Activated CD4-positive, alpha-beta T cell treated with anti-CD3 and anti-CD28 coated beads for 24 hours (primary cell): ENCODE results near the gene TNNI2.

Experiments
- DNase-seq, 2 donors: peaks; one replicate each; pipeline ENCODE4 v3.0.0-alpha.2; 2020; ENCODE audit warnings: low read depth in 2 of 2

Gene TNNI2

DNA sequence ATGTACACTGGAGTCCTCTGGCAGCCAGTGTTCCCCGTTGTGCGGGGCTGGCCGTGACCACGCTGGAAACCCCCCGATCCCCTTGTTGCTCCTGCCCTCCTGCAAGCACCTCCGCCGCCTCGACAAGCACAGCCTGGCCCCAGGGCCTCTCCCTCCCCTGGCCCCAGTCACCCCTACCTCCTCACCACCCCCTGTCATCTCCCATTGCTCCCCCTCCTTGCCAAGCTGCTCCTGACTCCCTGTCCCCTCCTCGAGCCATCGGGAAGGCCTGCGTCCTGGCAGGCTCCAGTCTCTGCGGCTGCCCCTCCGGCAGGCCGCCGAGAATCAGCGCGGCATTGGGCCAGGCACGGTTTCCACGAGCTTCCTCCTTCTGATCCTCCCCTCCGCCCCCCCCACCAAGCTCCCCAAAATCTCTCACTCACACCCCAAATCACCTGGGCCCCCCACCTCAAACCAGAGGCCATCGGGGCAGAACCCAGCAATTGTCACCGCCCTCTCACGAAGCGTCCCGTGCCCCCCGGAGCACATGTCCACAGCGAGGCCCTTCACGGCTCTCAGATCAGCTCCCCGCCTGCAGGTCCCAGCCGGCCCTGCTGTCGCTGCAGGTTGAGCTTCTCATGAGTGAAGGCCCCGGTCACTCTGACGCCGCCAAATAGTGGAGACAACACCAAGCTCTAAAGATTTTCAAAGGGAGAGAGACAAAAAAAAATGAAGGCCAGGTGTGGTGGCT is 8.4 kb downstream of the TNNI2 start:
- DNase-seq = no peak

GRCh38 chr11:1847926-1848639 is 9.3 kb downstream of the TNNI2 start:
- DNase-seq = no peak

DNA sequence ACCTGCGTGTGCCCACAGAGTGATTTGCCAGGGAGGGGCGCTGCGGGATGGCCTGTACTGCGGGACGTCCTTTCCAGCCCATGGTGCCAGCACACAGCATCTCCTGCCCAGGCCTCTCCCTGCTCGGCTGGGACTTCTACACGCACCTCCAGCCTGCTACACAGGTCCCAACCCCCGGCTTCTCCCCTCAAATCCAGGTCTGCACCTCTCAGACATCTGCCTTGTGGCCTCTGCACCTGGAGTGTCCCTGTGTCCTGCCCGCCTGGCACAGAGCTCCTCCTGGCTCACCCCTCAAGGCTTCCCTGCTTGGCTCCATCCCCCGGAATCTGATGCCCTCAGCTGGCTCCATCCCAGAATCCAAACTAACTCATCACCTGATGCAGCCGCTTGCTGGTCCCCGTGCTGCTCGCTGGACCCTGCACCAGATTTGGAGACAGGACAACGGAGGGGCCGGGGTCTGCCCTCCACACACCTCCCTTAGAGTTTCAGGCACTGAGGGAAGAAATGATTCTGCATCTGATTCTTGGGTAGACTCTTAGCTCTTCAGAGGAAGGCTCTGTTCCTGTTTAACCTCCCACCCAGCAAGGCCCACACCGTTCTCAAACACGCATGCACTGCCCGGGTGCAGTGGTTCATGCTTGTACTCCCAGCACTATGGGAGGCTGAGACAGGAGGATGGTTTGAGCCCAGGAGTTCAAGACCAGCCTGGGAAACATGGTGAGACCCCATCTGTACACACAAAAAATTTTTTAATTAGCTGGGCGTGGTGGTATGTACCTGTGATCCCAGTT is 10.1 kb downstream of the TNNI2 start:
- DNase-seq = no peak

DNA sequence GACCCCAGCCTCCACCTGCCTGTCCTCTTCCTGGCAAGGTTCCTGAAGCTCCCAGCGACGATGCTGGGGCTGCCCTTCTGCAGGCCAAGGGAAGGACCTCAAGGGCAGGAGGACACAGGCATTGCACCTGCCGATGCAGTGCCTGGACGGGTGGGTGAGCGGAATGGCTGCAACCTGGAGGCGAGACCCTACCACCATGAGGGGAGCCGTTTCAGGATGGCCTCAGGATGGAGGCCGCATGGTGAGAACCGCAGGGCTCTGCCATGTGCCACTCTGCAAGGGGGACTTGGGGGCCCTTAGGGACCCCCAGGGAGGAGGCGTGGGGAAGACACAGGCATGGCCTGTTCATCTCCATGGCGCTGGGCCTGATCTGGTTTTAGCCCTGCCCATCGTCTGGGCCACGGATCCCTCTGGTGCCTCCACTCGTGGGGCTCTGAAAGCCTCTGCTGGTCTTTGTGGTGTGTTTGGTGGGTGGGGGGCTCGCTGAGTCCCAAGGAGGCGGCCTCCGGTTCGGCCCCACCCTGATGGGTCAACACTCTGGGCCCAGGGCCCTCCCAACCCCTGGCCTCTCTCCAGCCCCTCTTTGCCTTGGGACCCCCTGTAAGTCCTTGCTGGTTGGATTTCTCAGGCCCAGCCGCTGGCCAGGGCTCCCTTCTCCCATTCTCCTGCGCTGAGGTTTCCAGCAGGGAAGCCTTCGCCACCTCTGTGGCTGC is 12.8 kb downstream of the TNNI2 start:
- DNase-seq = no peak

GRCh38 chr11:1852271-1852876 is 13.6 kb downstream of the TNNI2 start:
- no peak for DNase-seq

DNA sequence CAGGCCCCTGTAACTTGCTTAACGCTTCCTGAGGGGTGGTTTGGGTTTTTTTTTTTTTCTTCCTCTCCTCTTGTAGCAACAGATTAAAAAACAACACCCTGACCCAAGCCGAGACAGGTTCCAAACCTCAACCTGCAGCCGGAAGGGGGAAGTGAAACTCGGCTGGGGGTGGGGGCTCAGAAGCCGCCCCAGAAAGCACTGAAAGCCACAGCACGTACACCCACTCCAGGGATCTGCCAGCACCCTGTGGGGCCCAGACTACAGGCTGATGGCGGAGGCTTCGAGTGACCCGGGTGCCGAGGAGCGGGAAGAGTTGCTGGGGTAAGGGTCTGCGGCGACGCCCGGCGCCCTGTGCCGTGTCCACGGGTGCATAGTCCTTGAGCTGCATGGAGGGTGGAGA is 14.1 kb downstream of the TNNI2 start, which contains the start of gene LSP1:
TSS of gene LSP1 (plus strand) at position 208 of the 400 bp plus-strand sequence. CDS start at position 269, 61 bp downstream.
- peak; percentile 68 to 73 for DNase-seq

- DNase-seq = no peak
Measured at GRCh38 chr11:1853376-1854131, 14.8 kb downstream of the TNNI2 start.

DNA sequence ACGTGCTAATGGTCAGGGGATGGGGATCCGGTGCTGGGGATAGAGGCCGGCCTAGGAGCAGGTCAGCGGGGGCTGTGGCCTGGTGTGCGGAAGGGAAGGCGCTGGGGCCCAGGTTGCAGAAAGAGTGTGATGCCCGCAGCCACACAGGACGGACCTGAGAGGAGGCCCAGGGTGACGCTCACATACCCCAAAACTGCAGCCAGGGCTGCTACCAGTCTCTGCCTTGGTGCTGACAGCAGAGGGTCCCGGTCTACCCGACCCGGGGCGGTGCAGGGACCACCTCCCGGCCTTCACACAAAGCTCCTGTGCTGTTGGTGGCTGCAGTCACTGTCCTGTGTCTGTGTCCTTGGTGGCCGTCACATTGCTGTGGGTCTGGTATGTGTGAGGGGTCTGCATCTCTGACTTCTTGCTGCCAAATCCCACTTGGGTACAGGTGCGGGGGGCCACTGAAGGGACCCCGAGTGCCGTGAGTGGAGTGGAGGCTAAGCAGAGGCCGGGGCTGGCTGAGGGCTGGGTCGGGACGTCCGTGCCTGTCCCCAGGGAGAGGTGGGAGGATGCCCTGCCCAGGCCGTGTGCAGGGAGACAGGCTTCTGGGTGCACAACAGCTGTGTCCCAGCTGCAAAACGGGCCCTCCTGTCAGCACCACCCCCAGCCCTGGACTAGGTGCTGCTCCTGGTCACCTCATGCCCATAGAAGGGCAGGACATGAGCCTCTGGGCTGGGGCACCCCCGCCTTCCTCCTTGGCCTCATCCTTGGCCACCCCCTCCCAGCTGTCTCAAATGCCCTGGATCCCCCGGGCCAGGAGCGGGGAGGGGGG is 15.6 kb downstream of the TNNI2 start:
- no peak for DNase-seq

DNA sequence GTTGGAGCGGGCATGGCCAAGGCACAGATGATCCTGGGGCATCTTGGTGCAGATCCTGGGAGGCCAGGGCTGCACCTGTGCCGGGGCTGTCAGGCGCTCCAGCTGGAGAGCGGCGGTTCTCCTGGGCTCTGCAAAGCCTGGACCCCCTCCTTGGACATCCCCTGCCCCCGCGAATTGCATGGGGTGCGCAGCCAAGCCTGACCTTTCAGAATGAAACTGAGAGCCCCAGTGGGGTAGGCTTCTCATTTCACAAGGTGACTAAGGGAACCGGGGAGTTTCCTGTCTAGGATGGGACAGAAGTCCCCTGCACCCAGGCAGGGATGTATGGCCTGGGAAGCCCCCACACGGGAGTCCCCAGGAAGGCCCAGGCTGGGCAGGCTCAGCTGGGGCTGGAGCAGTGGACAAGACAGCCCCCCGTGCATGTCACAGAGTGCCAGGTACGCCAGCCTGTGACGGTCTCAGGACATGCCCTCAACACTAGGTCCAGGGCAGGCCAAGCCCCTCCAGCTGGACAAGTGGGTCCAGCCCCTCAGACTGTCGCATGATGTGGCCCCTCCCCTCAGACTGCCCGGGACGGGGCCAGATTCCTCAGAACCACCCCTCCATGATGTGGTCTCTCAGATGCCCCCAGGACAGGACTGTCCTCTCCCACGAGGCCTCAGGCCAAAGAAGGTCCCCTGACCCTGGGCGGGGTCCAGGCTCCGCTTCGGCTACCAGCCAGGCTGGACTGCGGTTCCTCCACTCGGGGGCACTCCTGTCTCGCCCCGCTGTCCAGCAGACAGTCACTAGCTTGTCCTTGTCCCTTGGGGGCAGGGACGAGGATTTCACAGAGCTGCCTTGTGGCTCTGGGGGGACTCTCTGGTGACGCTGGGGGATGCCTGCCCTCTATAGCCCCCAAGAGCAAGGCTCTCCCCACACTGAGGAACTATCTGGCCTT is 16.4 kb downstream of the TNNI2 start:
- no peak for DNase-seq

- DNase-seq = no peak
Measured at GRCh38 chr11:1855886-1856265, 17.1 kb downstream of the TNNI2 start.

DNA sequence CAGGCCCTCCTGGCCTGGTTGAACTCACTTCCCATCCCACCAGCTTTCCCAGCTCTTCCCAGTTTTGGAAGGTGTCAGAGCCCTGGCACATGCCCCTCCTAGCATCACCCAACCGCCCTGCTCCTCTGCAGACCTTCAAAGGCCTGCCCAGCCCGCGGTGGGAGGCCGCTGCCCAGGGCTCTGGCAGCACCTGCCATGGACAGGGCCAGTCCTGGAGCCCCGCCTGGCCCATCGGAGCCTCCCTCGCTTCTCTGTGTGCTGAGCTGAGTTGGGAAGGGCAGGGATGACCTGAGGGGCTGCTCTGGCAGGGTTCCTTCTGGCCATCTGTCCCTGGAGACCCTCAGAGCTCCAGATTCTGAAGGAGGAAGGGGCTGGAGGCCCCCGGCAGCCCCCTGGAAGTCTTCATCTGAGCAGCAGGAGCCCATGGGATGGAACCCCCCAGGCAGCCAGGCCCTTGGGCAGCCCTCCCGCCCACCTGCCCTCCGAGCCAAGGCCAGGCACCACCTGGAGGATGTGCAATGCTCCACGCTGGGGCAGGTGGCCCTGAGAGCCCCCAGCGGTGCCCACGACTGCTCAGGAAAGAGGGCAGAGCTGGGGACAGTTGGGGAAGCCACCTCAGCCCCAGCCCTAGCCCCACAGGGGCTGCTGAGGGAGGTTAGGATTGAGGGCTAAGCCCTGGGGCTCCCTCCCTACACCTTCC is 17.7 kb downstream of the TNNI2 start:
- no peak for DNase-seq

DNA sequence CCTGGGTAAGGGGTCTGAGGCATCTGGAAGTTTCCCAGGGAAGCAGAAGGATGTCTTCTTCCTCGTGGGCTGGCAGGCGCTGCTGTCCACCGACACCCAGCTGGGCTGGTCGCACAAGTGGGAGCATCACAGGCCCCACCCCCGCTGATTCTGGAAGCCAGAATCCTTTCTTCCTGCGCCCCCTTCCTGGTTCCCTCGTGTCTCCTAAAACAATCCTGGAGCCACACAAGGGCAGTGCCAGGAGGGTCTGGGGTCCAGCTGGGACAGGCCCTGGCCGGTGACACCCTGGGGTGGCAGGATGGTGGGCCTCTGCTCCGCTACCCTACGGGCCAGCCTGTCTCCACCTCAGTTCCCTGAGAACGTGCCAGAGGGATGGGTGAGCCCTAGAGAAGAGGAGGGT is 18.3 kb downstream of the TNNI2 start:
- DNase-seq = no peak

- DNase-seq = no peak
Measured at GRCh38 chr11:1858154-1858553, 19.4 kb downstream of the TNNI2 start.

GRCh38 chr11:1858576-1858975 is 19.8 kb downstream of the TNNI2 start:
- no peak for DNase-seq

- no peak for DNase-seq
Measured at GRCh38 chr11:1859004-1859403, 20.2 kb downstream of the TNNI2 start.

DNA sequence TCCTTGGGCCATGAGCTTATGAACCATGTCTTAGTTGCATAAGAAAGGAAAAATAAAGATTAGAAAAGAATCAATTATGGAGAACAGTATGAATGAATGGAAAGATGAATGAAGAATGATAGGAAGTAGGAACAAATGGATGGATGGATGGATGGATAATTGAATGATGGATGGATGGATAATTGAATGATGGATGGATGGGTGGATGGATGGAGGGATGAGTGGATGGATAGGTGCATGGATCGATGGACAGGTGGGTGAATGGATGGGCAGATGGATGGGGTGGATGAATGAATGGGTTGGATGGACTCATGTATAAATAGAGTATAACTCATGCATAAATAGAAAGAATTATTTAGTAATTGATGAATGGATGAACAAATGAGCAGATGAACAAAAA is 21.3 kb downstream of the TNNI2 start:
- DNase-seq = no peak

DNA sequence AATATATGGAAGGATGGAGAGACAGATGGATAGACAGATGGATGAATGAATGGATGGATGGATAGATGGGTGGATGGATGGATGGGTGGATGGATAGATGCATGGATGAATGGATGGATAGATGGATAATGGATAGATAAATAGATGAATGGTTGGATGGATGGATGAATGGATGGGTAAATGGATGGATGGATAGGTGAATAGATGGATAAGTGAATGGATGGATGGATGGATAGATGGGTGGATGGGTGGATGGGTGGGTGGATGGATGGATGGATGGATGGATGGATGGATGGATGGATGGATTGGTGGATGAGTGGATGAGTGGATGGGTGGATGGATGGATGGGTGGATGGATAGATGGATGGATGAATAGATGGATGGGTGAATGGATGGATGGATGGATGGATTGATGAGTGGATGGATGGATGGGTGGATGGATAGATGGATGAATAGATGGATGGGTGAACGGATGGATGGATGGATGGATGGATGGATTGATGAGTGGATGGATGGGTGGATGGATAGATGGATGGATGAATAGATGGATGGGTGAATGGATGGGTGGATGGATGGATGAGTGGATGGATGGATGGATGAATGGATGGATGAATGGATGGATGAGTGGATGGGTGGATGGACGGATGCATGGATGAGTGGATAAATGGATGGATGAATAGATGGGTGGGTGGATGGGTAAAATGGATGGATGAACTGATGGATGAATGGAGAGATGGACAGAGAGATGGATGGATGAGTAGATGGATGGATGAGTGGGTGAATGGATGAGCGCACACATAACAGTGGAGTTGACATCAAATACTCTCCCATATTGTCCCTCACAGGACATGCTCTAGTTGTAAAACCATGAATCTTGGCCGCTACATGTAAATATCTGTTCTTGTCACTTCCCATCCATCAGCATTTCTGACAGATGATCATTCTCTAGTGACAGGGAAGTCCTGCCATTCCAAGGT is 22.9 kb downstream of the TNNI2 start:
- DNase-seq = no peak
